ENCODE results near the gene FAT1. TPM values are rescaled to one million over a fixed set of nuclear protein-coding genes. Genes with fewer than 3 reads are reported as not detected.

FAT1 gene
- total RNA-seq, 1 experiment from 2014 or later = 107 TPM

DNA sequence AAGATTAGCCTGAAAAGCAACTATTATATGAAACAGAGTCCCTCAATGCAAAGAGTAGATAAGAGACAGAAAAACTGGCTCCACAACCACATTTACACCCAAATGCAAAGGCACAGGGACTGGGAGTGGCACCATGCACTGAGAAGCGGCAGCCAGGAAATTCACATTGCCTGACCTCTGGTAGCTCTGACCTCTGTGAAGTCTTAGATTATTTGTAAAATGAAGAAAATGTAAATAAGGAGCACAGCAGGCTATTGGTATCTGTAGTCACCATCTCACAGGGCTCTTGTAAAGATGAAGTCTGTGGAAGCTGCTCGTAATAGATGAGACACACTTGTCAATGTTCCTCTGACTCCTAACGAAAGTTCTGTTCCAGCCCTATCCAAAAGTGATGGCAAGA lies 69.7 kb downstream of the FAT1 start:
- H3K27me3 ChIP-seq (replicated peaks; ENCODE audit: insufficient read depth, low read depth, low read length, poor library complexity) = no peaks in the 10 kb centered on the region
- no peak for TF ChIP-seq EZH2 (IDR thresholded peaks at IDR 0.05; ENCODE audit: borderline replicate concordance, low read depth, low read length, poor library complexity, severe bottlenecking)
- TF ChIP-seq, protein P1, sequence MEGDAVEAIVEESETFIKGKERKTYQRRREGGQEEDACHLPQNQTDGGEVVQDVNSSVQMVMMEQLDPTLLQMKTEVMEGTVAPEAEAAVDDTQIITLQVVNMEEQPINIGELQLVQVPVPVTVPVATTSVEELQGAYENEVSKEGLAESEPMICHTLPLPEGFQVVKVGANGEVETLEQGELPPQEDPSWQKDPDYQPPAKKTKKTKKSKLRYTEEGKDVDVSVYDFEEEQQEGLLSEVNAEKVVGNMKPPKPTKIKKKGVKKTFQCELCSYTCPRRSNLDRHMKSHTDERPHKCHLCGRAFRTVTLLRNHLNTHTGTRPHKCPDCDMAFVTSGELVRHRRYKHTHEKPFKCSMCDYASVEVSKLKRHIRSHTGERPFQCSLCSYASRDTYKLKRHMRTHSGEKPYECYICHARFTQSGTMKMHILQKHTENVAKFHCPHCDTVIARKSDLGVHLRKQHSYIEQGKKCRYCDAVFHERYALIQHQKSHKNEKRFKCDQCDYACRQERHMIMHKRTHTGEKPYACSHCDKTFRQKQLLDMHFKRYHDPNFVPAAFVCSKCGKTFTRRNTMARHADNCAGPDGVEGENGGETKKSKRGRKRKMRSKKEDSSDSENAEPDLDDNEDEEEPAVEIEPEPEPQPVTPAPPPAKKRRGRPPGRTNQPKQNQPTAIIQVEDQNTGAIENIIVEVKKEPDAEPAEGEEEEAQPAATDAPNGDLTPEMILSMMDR (conservative IDR thresholded peaks at IDR 0.05; ENCODE audit: low read depth, low read length) = no peak
- no peaks in the 10 kb centered on the region for H3K9me3 ChIP-seq (ENCODE audit: low read depth, low read length, poor library complexity, severe bottlenecking)
- ChIA-PET CTCF (no interaction called here), POLR2A (ENCODE audit: low non-redundant PET) (no interaction called here)
- H3K4me3 ChIP-seq (ENCODE audit: low read depth, low read length, poor library complexity, severe bottlenecking) = no peak overlapping the region
- BruUV-seq (replicated peaks) = no TSS peak
- no peaks in the 10 kb centered on the region for H3K36me3 ChIP-seq (ENCODE audit: insufficient read depth, low read length, poor library complexity, severe bottlenecking)
- H3K4me1 ChIP-seq (ENCODE audit: insufficient read depth, low read length, poor library complexity, severe bottlenecking) = peaks cover 19% of the 10 kb centered on the region
- no peak overlapping the region for H3K27ac ChIP-seq (ENCODE audit: low read depth, low read length, poor library complexity, severe bottlenecking)
- DNase-seq (ENCODE audit: low spot score) = no peak
- intact Hi-C loops (cut with micrococcal nuclease; ENCODE audit: unreplicated experiment) = no loop called here

DNA sequence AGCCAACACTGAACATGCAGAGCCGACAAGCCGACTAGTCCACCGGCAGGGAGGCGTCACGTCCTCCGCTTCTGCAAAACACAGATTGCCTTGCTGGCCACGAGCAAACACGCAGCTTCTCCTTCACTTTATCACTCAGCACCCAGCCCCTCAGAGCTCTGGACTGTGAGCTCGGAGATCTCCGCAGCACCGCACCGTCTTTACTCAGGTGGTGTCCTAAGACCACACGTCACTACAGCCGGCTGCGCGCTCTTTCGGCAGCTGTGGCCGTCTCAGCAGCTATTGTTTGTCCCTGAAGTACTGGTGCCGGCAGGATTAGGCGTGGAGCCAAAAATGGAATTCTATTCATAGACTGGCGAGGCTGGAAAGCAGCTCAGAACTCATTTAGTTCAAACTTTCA lies 72.0 kb downstream of the FAT1 start:
- CTCF ChIA-PET = no interaction called here
- intact Hi-C loops (cut with micrococcal nuclease; ENCODE audit: unreplicated experiment) = no loop called here
- peak overlapping the region; percentile 39 for H3K4me3 ChIP-seq (ENCODE audit: low read depth, low read length, poor library complexity, severe bottlenecking)
- POLR2A ChIA-PET (ENCODE audit: low non-redundant PET) = interaction anchor here (0.7 kb wide), 1 partner anchor 45 kb away, joined by 4 read pairs; no protein-coding TSS in a partner anchor
- H3K9me3 ChIP-seq (ENCODE audit: low read depth, low read length, poor library complexity, severe bottlenecking) = no peaks in the 10 kb centered on the region
- H3K4me1 ChIP-seq (ENCODE audit: insufficient read depth, low read length, poor library complexity, severe bottlenecking) = peaks cover 19% of the 10 kb centered on the region
- peak overlapping the region; percentile 59 for H3K27ac ChIP-seq (ENCODE audit: low read depth, low read length, poor library complexity, severe bottlenecking)
- TF ChIP-seq, protein P1 (conservative IDR thresholded peaks at IDR 0.05; ENCODE audit: low read depth, low read length) = no peak
- TF ChIP-seq EZH2 (IDR thresholded peaks at IDR 0.05; ENCODE audit: borderline replicate concordance, low read depth, low read length, poor library complexity, severe bottlenecking) = no peak
- no TSS peak for BruUV-seq (replicated peaks)
- H3K36me3 ChIP-seq (ENCODE audit: insufficient read depth, low read length, poor library complexity, severe bottlenecking) = no peaks in the 10 kb centered on the region
- DNase-seq (ENCODE audit: low spot score) = peak; percentile 87
- H3K27me3 ChIP-seq (replicated peaks; ENCODE audit: insufficient read depth, low read depth, low read length, poor library complexity) = no peaks in the 10 kb centered on the region

DNA sequence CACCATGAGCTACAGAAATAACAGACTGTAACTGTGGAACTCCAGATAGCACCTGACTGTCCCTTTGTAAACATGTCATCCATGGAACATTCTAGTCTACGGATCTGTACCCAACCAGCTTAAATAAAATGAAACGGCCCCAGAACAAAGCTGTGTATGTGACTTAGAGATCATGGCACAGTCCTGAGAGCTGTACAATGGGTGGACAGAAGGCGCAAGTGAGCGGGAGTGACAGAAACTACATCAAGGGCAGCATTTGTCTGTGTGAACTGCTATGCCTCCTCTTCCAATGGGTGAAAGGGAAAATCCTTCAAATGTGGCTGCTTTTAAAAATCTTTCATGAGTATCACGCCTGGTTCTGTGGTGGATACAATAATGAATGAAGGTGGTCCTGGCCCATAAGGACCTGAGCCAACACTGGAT lies 72.5 kb downstream of the FAT1 start:
- Histone ChIP-seq H3K27ac (ENCODE audit: low read depth, low read length, poor library complexity, severe bottlenecking) (peak overlapping the region; percentile 59), H3K4me3 (ENCODE audit: low read depth, low read length, poor library complexity, severe bottlenecking) (peak overlapping the region; percentile 39)
- BruUV-seq (replicated peaks) = no TSS peak

More for the DNA sequence above, 72.5 kb downstream of the FAT1 start:
- Histone ChIP-seq H3K27me3 (replicated peaks; ENCODE audit: insufficient read depth, low read depth, low read length, poor library complexity) (no peaks in the 10 kb centered on the region), H3K9me3 (ENCODE audit: low read depth, low read length, poor library complexity, severe bottlenecking) (no peaks in the 10 kb centered on the region), H3K4me1 (ENCODE audit: insufficient read depth, low read length, poor library complexity, severe bottlenecking) (peaks cover 19% of the 10 kb centered on the region), H3K36me3 (ENCODE audit: insufficient read depth, low read length, poor library complexity, severe bottlenecking) (no peaks in the 10 kb centered on the region)
- ChIA-PET POLR2A (ENCODE audit: low non-redundant PET) (interaction anchor here (0.7 kb wide), 2 partner anchors 44 to 81 kb away, joined by 4 to 9 read pairs; no protein-coding TSS in a partner anchor), CTCF (interaction anchor here (0.6 kb wide), 1 partner anchor 529 kb away, joined by 4 read pairs; no protein-coding TSS in a partner anchor)
- TF ChIP-seq EZH2 (IDR thresholded peaks at IDR 0.05; ENCODE audit: borderline replicate concordance, low read depth, low read length, poor library complexity, severe bottlenecking) = no peak
- TF ChIP-seq, protein P1 (conservative IDR thresholded peaks at IDR 0.05; ENCODE audit: low read depth, low read length) = no peak
- intact Hi-C loops (cut with micrococcal nuclease; ENCODE audit: unreplicated experiment) = no loop called here
- DNase-seq (ENCODE audit: low spot score) = peak; percentile 46

All from A673 (cell line).